Kasumi-1 (cell line): ENCODE measurements around the gene PPP4C.

Experiments used
- DNase-seq, 2 experiments: peaks; one replicate each; lab custom pipeline; 2025; lab: John Stamatoyannopoulos, UW

The PPP4C gene

GRCh38 chr16:30054959-30055553, 20.7 kb upstream of the PPP4C start:
- DNase-seq = peak in 1 of 2 experiments; percentile 17

- no peak for DNase-seq
These were observed 15.4 kb upstream of the PPP4C start for GRCh38 chr16:30060346-30060745.

- no peak for DNase-seq
These were observed 14.8 kb upstream of the PPP4C start for GRCh38 chr16:30060836-30061554.

- no peak for DNase-seq
These were observed 12.4 kb upstream of the PPP4C start for GRCh38 chr16:30063278-30063892.

DNA sequence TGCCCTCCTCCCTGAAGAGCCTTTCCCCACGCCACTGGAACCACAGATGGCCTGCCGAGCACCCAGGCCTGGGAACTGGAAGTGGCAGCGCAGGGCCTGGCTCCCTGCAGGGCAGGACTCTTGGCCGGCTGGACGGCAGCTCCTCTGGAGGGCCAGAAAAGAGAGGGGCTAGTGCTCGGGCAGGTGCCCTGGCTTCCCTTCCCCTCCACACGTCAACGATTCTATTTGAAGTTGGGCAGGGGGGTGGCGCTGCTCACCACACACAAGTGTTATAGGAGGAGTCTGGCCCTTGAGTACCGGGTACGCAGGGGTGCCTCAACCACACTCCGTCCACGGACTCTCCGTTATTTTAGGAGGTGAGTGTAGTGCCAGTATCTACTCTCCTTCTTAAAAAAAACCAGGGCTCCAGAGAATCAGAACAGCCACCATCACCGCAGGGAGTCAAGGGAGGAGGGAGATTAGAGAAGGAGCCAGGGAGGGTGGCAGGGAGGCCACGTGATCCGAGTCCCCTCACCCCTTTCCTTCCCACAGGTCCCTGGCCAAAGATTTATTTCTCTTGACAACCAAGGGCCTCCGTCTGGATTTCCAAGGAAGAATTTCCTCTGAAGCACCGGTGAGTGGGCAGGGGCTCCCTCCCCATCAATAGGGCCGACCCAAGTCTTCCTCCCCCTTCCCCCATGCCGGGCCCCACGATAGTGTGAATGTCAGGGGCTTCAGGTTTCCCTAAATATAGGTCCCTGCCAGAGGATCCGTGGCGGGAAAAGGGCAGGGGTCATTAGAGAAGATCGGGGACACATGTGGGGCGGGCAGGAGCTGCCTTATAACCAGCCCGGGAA, 11.7 kb upstream of the PPP4C start:
- peak; percentile 40 to 67 for DNase-seq

DNA sequence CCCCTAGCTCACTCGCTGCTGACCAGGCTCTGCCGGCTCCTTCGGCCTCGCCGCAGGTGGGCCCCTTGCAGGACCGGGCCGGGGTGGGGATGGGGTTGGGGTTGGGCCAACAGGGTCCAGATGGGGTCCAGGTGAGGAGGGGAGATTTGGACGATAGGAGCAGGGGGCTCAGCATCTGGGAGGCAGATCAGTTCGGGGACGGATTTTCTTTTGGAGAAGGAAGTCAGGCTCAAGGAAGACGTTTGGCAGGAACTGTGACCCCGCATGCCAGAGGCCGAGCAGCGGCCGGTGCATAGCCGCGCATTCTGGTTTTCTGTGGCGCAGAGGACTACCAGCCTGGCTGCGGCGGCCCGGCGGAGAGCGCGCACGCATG, 11.1 kb upstream of the PPP4C start:
- no peak for DNase-seq

DNA sequence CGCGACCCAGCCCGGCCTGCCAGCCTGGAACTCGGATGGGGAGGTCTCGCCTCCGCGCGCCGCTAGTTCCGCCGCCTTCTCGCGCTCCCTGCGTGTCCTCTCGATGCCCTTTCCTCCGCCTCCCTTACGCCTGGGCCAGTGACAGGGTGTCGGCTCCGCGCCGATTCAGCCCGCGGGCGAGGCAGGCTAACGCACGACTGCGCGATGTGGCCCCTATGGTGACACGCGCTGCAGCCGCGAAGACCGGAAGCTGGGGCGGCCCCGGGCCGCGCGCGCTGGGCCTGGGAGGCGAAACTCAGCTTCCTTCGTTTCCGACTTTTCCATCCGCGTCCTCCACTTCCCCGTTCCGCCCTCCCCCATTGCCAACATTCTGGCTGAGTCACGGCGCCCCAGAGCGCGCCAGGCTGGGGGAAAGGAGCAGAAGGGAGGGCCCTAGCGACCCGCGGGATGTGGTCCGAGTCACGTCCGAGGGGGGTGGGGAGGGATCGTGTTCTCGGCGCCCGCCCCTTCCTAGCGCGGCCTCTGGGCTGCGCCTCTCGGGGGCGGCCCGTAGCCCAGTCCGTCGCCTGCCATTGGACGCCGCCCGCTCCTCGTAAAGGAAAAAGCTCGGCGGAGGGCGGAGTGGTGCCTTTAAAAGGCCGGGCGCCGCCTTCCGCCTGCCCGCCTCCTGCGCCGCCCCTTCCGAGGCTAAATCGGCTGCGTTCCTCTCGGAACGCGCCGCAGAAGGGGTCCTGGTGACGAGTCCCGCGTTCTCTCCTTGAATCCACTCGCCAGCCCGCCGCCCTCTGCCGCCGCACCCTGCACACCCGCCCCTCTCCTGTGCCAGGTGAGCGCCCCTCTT, 10.5 kb upstream of the PPP4C start, which contains the start of gene ALDOA:
Gene ALDOA, plus strand, starts transcription at position 659 of the 841 bp plus-strand sequence. CDS start 1,138 bp downstream, outside the sequence.
- DNase-seq = peak; percentile 86 to 88

DNA sequence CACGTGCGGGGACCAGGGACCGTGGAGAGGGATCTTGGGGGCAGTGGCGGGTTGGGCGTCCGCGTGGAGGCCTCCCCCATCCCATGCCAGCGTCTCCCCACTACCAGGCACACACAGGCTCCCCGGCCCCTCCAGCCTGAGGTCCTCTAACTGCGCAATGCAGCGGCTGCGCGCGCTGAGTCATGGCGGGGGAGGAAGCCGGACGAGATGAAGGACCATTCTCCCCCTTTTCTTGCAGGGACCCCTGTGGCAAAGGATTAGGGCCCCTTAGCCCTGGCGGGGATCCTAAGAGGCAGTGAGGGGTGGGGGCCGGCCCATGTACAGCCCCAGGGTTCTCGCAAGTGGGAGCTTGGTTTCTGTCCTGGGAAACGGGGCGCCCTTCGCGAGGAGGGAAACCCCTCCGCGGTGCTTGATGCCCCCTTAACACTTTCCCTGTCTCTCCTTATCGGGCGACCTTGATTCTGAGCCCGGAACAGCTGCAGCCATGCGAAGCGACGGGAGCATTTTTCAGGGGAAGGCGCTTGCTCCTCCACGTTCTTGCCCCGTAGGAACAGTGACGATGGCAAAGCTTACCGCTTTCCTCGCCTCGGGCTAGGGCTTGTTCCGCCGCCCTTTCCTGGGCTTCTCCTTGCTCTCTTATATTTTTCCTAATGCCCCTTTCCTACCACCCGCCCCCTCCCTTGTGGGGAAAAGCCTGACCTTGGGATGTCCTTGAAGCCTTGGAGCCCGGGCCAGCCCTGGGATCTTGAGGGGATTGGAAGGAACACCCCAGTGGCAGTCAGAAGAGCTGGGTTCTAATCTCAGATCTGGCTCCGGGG, 9.6 kb upstream of the PPP4C start:
- no peak for DNase-seq

GRCh38 chr16:30066761-30067583, 8.8 kb upstream of the PPP4C start:
- DNase-seq = no peak

DNA sequence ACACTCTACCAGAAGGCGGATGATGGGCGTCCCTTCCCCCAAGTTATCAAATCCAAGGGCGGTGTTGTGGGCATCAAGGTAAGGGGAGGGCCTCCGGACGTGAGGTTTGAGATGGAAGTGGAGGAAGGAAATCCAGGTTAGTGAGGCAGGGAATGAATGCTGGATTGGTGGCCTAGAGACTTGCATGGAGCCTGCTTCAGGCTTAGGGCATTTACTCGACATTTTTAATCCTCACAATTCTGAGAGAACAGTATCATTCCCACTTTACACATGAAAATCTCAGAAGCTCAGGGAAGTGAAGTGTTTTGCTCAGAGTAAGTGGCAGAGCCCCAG, 8.2 kb upstream of the PPP4C start:
- DNase-seq = no peak

- DNase-seq = no peak
These were observed 7.5 kb upstream of the PPP4C start for GRCh38 chr16:30068333-30068732.

- no peak for DNase-seq
These were observed 6.8 kb upstream of the PPP4C start for GRCh38 chr16:30068750-30069610.

- no peak for DNase-seq
These were observed 6.0 kb upstream of the PPP4C start for GRCh38 chr16:30069611-30070462.

GRCh38 chr16:30070490-30070889, 5.3 kb upstream of the PPP4C start:
- DNase-seq = no peak

GRCh38 chr16:30076276-30076791, 540 bp downstream of the PPP4C start:
- DNase-seq = no peak

DNA sequence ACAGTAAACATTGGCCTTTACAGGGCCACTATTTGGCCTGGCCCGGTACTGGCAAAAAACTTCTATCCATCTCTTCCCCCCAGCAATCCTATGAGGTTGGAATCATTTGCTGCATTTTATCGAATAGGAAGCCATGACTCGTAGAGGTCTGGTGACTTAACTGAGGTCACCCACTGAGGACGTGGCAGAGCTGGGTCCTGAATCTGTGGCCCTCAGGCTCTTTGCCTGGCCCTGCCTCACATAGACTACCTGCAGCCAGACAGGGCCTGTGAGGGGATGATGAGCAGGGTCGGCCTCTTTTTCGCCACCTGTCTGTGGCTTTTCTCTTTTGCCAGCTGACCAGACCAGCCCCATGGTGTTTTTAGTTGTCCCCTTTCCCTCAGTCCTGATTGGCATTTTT, 1.9 kb downstream of the PPP4C start:
- no peak for DNase-seq

GRCh38 chr16:30078744-30079143, 3.0 kb downstream of the PPP4C start:
- no peak for DNase-seq

DNA sequence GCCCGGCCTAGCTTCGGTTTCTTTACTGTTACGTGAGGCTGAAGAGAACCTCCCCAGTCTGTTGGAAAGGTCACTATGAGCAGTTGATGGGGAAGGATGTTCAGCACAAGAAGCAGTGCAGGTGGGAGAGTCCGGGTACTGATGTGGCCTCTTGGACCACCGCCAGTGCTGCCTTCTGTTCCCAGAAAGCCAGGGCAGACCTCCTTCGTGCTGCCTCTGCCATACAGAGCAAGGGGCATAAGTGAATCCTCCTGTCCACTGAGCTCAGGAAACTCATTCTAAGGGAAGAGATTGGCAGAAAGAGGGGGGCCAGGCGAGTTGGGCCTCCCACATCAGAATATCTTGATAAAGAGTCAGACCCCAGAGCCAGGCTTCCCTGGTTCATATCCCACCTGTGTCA, 3.7 kb downstream of the PPP4C start:
- no peak for DNase-seq
